PC-3 (cell line): Measurements from ENCODE around the gene ALS2CL.

ENCODE experiments used
- EZH2 ChIP-seq: fragments of 300-600 bp; sonication (generic); IDR thresholded peaks from one replicate; pipeline ENCODE4 v1.6.1; 2017; ENCODE audit warnings: antibody characterized with exemption, mild to moderate bottlenecking, low read length; ENCODE audit not compliant: unreplicated experiment
- TF ChIP-seq, protein P1 (sequence below): fragments of 300-600 bp; sonication (generic); conservative IDR thresholded peaks from 2 replicates; pipeline ENCODE4 v1.5.1; 2017; ENCODE audit warnings: antibody characterized with exemption, low read depth, mild to moderate bottlenecking, low read length

DNA sequence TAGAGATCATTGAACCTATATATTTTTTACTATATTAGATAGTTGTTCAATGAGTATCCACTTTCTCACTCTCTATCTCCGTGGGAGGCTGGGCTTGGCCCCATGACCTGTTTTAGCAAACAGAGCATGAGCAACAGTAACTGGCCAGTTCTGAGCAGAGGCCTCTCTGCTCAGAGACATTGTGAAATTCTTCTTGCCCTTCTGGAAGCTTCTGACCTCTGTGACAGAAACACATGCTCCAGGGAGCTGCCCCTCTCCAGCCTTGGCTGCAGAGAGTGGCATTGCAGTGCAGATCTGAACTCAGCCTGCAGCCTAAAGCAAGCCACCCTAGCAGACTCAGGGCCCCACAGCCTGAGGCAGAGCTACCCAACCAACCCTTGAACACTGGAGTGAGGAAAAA lies 60.7 kb downstream of the ALS2CL start:
- TF ChIP-seq, protein P1, sequence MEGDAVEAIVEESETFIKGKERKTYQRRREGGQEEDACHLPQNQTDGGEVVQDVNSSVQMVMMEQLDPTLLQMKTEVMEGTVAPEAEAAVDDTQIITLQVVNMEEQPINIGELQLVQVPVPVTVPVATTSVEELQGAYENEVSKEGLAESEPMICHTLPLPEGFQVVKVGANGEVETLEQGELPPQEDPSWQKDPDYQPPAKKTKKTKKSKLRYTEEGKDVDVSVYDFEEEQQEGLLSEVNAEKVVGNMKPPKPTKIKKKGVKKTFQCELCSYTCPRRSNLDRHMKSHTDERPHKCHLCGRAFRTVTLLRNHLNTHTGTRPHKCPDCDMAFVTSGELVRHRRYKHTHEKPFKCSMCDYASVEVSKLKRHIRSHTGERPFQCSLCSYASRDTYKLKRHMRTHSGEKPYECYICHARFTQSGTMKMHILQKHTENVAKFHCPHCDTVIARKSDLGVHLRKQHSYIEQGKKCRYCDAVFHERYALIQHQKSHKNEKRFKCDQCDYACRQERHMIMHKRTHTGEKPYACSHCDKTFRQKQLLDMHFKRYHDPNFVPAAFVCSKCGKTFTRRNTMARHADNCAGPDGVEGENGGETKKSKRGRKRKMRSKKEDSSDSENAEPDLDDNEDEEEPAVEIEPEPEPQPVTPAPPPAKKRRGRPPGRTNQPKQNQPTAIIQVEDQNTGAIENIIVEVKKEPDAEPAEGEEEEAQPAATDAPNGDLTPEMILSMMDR, result no peak
- no peak for TF ChIP-seq EZH2
